Measurements from ENCODE around the gene CDC73.

DNA sequence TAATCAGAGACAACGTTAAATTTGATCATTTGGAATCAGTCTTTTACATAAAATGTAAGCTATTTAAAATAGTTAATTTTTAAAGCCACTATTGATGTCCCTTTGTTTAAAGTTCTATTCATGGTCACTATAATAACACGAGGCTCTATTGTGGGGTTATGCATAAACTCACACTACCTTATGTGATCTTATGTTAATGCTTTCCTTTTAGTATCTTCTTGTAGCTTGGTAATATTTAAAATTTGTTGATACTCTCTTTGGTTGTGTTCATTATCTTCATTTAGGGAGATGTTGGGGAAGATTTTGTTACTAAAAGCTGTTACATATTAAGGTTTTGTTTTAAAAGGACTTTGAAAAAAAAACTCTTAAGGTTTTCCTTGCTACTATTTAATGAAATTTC is 63.4 kb downstream of the CDC73 start:
- TF ChIP-seq TAF1 (IDR thresholded peaks at IDR 0.05; ENCODE audit: low read depth, low read length) (no peak), POLR2AphosphoS5 (IDR thresholded peaks at IDR 0.05; ENCODE audit: low read depth, low read length) (no peak), POLR2A (IDR thresholded peaks at IDR 0.05; ENCODE audit: low read depth, low read length) (no peak), PAX5 (IDR thresholded peaks at IDR 0.05; ENCODE audit: insufficient read depth, low read length, severe bottlenecking) (no peak), POU2F2 (IDR thresholded peaks at IDR 0.05; ENCODE audit: low read depth, low read length) (no peak)
